Measurements from ENCODE around the gene TESPA1. TPM values are rescaled to one million over a fixed set of nuclear protein-coding genes. Genes with fewer than 3 reads are reported as not detected.

The TESPA1 gene
- total and polyA plus RNA-seq, 9 of the 15 experiments (the other 6 are each of a cell fraction or from before 2014, with no cell fraction given), result 0.72 to 7.1 (median 2.4) TPM

DNA sequence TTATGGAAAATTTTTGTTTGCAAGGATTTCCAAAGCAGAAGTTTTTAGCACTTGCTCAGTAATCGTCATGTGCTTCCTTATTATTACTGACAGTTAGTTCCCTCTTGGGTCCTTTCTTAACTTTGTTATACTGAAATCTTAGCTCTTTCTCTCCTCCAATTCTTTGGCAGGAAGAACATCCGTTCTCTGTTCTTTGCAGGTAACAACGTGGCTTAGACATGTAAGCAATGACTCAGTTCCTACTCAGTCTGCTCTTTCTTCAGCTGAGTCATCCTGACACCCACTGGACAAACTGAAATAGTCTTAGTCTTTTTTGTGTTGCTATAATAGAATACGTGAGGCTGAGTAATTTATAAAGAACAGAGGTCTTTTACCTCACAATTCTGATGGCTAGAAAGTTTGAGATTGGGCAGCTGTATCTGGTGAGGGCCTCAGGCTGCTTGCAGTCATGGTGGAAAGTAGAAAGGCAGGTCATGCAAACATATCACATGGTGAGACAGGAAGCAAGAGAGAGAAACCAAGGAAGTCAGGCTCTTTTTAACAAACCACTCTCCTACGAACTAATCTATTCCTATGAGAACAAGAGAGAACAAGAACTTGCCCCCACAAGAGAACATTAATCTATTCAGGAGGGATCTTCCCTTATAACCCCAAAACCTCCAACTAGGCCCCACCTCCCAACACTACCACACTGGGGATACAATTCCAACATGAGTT is 49.2 kb downstream of the TESPA1 start (continued):
- TF ChIP-seq, protein P1, sequence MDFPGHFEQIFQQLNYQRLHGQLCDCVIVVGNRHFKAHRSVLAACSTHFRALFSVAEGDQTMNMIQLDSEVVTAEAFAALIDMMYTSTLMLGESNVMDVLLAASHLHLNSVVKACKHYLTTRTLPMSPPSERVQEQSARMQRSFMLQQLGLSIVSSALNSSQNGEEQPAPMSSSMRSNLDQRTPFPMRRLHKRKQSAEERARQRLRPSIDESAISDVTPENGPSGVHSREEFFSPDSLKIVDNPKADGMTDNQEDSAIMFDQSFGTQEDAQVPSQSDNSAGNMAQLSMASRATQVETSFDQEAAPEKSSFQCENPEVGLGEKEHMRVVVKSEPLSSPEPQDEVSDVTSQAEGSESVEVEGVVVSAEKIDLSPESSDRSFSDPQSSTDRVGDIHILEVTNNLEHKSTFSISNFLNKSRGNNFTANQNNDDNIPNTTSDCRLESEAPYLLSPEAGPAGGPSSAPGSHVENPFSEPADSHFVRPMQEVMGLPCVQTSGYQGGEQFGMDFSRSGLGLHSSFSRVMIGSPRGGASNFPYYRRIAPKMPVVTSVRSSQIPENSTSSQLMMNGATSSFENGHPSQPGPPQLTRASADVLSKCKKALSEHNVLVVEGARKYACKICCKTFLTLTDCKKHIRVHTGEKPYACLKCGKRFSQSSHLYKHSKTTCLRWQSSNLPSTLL (IDR thresholded peaks at IDR 0.05), result peak; percentile 36; the same call in 1 of the 2 replicates
- TF ChIP-seq TRIM24 (IDR thresholded peaks at IDR 0.05) (peak; percentile 62; a peak in 3 of 4 replicates), JUND (IDR thresholded peaks at IDR 0.05; ENCODE audit: borderline replicate concordance, low read depth, low read length) (peak; percentile 85), JUND (tag; IDR thresholded peaks at IDR 0.05; ENCODE audit: borderline replicate concordance, low read depth, low read length) (peak; percentile 89), ETV6 (IDR thresholded peaks at IDR 0.05; ENCODE audit: borderline replicate concordance in 1 of 2, low read depth in 2 of 2, low read length in 1 of 2) (no peak), ETV6 (CRISPR knock-in tag; IDR thresholded peaks at IDR 0.05; ENCODE audit: borderline replicate concordance) (no peak), CBX3 (IDR thresholded peaks at IDR 0.05; ENCODE audit: borderline replicate concordance in 1 of 2, low read length in 2 of 2) (peak in 1 of 2 experiments; percentile 68; a peak in 1 of 3 replicates), NR2C1 (IDR thresholded peaks at IDR 0.05) (no peak), NR2C1 (tag; IDR thresholded peaks at IDR 0.05) (0 out of 2 replicates have a peak, but pooled peaks have one; percentile 13), C11orf30 (IDR thresholded peaks at IDR 0.05; ENCODE audit: low read depth) (peak; percentile 89), GATAD2B (IDR thresholded peaks at IDR 0.05; ENCODE audit: borderline replicate concordance) (0 out of 2 replicates have a peak, but pooled peaks have one; percentile 37), ERF (CRISPR knock-in tag; IDR thresholded peaks at IDR 0.05) (0 out of 2 replicates have a peak, but pooled peaks have one; percentile 44), L3MBTL2 (IDR thresholded peaks at IDR 0.05) (0 out of 2 replicates have a peak, but pooled peaks have one; percentile 56), DPF2 (IDR thresholded peaks at IDR 0.05) (peak; percentile 72)
- TF ChIP-seq, protein P2, sequence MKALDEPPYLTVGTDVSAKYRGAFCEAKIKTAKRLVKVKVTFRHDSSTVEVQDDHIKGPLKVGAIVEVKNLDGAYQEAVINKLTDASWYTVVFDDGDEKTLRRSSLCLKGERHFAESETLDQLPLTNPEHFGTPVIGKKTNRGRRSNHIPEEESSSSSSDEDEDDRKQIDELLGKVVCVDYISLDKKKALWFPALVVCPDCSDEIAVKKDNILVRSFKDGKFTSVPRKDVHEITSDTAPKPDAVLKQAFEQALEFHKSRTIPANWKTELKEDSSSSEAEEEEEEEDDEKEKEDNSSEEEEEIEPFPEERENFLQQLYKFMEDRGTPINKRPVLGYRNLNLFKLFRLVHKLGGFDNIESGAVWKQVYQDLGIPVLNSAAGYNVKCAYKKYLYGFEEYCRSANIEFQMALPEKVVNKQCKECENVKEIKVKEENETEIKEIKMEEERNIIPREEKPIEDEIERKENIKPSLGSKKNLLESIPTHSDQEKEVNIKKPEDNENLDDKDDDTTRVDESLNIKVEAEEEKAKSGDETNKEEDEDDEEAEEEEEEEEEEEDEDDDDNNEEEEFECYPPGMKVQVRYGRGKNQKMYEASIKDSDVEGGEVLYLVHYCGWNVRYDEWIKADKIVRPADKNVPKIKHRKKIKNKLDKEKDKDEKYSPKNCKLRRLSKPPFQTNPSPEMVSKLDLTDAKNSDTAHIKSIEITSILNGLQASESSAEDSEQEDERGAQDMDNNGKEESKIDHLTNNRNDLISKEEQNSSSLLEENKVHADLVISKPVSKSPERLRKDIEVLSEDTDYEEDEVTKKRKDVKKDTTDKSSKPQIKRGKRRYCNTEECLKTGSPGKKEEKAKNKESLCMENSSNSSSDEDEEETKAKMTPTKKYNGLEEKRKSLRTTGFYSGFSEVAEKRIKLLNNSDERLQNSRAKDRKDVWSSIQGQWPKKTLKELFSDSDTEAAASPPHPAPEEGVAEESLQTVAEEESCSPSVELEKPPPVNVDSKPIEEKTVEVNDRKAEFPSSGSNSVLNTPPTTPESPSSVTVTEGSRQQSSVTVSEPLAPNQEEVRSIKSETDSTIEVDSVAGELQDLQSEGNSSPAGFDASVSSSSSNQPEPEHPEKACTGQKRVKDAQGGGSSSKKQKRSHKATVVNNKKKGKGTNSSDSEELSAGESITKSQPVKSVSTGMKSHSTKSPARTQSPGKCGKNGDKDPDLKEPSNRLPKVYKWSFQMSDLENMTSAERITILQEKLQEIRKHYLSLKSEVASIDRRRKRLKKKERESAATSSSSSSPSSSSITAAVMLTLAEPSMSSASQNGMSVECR (CRISPR knock-in tag; IDR thresholded peaks at IDR 0.05), result no peak
- TF ChIP-seq, protein P3, sequence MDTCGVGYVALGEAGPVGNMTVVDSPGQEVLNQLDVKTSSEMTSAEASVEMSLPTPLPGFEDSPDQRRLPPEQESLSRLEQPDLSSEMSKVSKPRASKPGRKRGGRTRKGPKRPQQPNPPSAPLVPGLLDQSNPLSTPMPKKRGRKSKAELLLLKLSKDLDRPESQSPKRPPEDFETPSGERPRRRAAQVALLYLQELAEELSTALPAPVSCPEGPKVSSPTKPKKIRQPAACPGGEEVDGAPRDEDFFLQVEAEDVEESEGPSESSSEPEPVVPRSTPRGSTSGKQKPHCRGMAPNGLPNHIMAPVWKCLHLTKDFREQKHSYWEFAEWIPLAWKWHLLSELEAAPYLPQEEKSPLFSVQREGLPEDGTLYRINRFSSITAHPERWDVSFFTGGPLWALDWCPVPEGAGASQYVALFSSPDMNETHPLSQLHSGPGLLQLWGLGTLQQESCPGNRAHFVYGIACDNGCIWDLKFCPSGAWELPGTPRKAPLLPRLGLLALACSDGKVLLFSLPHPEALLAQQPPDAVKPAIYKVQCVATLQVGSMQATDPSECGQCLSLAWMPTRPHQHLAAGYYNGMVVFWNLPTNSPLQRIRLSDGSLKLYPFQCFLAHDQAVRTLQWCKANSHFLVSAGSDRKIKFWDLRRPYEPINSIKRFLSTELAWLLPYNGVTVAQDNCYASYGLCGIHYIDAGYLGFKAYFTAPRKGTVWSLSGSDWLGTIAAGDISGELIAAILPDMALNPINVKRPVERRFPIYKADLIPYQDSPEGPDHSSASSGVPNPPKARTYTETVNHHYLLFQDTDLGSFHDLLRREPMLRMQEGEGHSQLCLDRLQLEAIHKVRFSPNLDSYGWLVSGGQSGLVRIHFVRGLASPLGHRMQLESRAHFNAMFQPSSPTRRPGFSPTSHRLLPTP (IDR thresholded peaks at IDR 0.05; ENCODE audit: borderline replicate concordance, extremely low read depth, insufficient read length), result no peak
